Thoracic aorta (tissue), 2 donors: Measurements from ENCODE around the gene PLAU. TPM values are rescaled to one million over a fixed set of nuclear protein-coding genes. Genes with fewer than 3 reads are reported as not detected.

Source experiments
- ATAC-seq: fragments of 150-250 bp; one replicate; pipeline ENCODE4 v1.8.0; 2017; ENCODE audit warnings: low read depth; ENCODE audit not compliant: insufficient number of reproducible peaks, low FRiP score
- DNase-seq: peaks from one replicate; pipeline ENCODE4 v3.0.0-alpha.2; 2020; ENCODE audit warnings: low spot score
- H3K27ac ChIP-seq, 2 donors: fragments of 200-600 bp; sonication (generic); 1 replicate in 1 of 2; 2 replicates in 1 of 2; pipeline ENCODE4 v1.5.1; 2016; ENCODE audit warnings: mild to moderate bottlenecking in 2 of 2, moderate library complexity in 2 of 2
- H3K27me3 ChIP-seq: fragments of 200-600 bp; sonication (generic); replicated peaks from 2 replicates; pipeline ENCODE4 v1.6.0; 2016; ENCODE audit warnings: mild to moderate bottlenecking; ENCODE audit not compliant: insufficient read depth
- H3K36me3 ChIP-seq: fragments of 200-600 bp; sonication (generic); one replicate; pipeline ENCODE4 v1.5.1; 2016
- H3K4me1 ChIP-seq, 2 donors: fragments of 200-600 bp; sonication (generic); 1 replicate in 1 of 2; 2 replicates in 1 of 2; pipeline versions ENCODE4 v1.5.1 to v1.6.0; 2016; ENCODE audit warnings: low read depth in 2 of 2, mild to moderate bottlenecking in 1 of 2; ENCODE audit not compliant: control insufficient read depth in 1 of 2
- H3K4me3 ChIP-seq: fragments of 200-600 bp; sonication (generic); 2 replicates; pipeline ENCODE4 v1.5.1; 2016; ENCODE audit warnings: mild to moderate bottlenecking
- H3K9me3 ChIP-seq: fragments of 200-600 bp; sonication (generic); 2 replicates; pipeline ENCODE4 v1.5.1; 2016
- total RNA-seq, 2 donors: library from RNA; depleted of rRNA; stranded (reverse); fragments of >200 nt; gene quantifications; one replicate each; pipeline versions ENCODE4 v1.1.0 to v1.2.3, GENCODE V29; 2016
- TF ChIP-seq, protein P1 (sequence below): fragments of 200-600 bp; sonication (generic); IDR thresholded peaks from one replicate; pipeline ENCODE4 v1.5.1; 2019; ENCODE audit warnings: antibody characterized with exemption

The PLAU gene
- total RNA-seq, 2 donors from 2014 or later, result 8.1 to 100 TPM

DNA sequence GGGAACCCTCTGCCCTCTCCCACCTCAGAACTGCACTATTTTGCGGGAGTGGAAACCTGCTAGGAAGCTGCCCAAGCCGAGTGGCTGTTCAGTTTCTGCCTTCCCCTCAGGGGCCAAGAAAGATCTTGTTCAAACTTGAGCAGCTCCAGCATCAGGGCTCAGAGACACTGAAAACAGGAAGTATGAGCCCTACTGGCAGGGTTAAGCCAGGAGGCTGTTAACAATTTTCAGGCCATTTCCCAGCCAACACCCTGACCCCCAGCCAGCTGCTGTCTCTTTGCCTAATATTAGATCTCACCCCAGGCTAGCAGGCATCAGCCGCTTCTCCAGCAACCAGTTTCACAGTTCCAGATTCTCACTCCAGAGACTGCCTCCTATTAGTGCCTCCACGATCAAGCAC, 9.2 kb downstream of the PLAU start:
- no peak for DNase-seq
- ATAC-seq, result no peak
- Histone ChIP-seq H3K9me3 (no peaks in the 10 kb centered on the region), H3K27ac (peak overlapping the region in 1 of 2 donors; percentile 24), H3K4me1 (peaks cover 0 to 9% of the 10 kb centered on the region in 2 donors), H3K36me3 (no peaks in the 10 kb centered on the region), H3K27me3 (no peaks in the 10 kb centered on the region), H3K4me3 (no peak overlapping the region)
- TF ChIP-seq, protein P1, sequence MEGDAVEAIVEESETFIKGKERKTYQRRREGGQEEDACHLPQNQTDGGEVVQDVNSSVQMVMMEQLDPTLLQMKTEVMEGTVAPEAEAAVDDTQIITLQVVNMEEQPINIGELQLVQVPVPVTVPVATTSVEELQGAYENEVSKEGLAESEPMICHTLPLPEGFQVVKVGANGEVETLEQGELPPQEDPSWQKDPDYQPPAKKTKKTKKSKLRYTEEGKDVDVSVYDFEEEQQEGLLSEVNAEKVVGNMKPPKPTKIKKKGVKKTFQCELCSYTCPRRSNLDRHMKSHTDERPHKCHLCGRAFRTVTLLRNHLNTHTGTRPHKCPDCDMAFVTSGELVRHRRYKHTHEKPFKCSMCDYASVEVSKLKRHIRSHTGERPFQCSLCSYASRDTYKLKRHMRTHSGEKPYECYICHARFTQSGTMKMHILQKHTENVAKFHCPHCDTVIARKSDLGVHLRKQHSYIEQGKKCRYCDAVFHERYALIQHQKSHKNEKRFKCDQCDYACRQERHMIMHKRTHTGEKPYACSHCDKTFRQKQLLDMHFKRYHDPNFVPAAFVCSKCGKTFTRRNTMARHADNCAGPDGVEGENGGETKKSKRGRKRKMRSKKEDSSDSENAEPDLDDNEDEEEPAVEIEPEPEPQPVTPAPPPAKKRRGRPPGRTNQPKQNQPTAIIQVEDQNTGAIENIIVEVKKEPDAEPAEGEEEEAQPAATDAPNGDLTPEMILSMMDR, result no peak

DNA sequence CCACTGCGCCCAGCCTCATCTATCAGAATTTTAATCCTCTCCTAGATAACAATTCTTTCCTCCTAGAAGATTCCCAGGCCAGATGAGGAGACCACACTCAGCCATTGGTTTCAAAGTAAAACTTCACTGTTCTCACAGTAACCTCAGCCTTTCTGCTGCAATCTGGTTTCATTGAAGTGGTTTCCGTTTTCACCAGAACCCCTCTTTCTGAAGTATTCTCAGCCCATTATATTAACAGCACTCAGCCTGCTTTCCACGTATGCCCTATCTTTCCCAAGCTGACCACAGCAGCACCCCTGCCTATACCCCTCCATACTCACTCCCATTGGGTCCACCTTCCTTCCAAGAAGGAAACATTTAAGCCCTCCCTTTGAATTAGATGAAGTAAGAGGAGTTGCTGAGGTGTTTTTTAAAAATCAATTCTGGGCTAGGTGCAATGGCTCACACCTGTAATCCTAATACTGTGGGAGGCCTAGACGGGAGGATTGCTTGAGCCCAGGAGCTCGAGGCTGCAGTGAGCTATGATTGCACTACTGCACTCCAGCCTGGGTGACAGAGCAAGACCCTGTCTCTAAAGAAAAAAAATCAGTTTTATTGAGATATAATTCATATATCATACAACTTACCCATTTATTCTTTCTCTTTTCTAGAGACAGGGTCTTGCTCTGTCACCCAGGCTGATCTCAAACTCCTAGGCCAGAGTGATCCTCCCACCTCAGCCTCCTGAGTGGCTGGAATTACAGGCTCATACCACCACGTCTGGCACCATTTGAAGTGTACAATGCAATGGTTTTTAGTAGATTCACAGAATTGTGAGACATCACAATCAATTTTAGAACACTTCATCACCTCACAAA, 11.3 kb downstream of the PLAU start:
- no peaks in the 10 kb centered on the region for H3K36me3 ChIP-seq
- DNase-seq, result no peak
- peaks cover 0 to 9% of the 10 kb centered on the region in 2 donors for H3K4me1 ChIP-seq
- H3K9me3 ChIP-seq, result no peaks in the 10 kb centered on the region
- TF ChIP-seq, protein P1, result no peak
- no peaks in the 10 kb centered on the region for H3K27me3 ChIP-seq
- H3K27ac ChIP-seq, result no peak overlapping the region
- ATAC-seq, result no peak
- no peak overlapping the region for H3K4me3 ChIP-seq

DNA sequence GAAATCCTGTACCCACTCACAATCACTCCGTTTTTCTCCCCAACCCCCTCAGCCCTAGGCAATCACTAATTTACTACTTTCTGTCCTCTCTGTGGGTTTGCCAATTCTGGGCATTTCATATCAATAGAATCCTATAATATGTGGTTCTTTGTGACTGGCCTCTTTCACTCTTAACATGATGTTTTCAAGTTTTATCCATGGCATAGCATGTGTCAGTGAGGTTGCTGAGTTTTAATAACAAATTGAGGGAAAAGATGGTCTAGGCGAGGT, 11.9 kb downstream of the PLAU start:
- DNase-seq, result no peak
- Histone ChIP-seq H3K27ac (no peak overlapping the region), H3K4me3 (no peak overlapping the region), H3K27me3 (no peaks in the 10 kb centered on the region), H3K36me3 (no peaks in the 10 kb centered on the region), H3K4me1 (peaks cover 0 to 9% of the 10 kb centered on the region in 2 donors), H3K9me3 (no peaks in the 10 kb centered on the region)
- TF ChIP-seq, protein P1, result no peak
- ATAC-seq, result no peak

DNA sequence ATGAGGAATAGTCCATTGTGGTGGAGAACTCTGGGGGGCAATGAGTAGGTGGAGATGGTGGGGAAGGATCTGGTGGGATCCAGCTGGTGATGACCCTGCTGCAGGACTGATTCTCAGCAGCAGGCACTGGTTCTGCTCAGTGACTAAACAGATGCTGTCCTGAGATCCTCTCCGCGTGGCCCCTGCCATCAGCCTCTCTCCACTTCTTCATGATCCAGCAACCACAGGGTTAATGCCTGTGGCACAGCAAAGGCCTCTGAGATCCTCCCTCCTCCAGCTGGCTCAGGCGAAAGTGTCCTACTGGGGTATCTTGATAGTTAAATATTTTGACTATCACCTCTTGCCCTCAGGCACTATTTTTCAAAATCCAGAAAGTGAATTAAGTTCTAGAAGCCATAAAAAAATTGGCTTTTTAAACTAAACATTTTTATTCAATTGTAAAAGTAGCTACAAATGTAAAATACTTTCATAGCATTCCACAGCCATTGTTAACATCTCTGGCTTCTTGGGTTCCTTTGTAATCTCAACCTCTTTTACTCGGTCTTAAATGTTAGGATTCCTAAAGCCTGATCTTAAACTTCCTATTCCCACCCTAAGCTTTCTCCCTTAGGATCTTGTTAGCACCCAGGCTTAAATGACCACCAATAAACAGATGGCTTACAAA, 13.1 kb downstream of the PLAU start:
- no peak overlapping the region for H3K27ac ChIP-seq
- no peaks in the 10 kb centered on the region for H3K9me3 ChIP-seq
- no peak for DNase-seq
- H3K4me1 ChIP-seq, result peaks cover 0 to 9% of the 10 kb centered on the region in 2 donors
- no peaks in the 10 kb centered on the region for H3K27me3 ChIP-seq
- no peak overlapping the region for H3K4me3 ChIP-seq
- ATAC-seq, result no peak
- H3K36me3 ChIP-seq, result no peaks in the 10 kb centered on the region
- TF ChIP-seq, protein P1, result no peak

DNA sequence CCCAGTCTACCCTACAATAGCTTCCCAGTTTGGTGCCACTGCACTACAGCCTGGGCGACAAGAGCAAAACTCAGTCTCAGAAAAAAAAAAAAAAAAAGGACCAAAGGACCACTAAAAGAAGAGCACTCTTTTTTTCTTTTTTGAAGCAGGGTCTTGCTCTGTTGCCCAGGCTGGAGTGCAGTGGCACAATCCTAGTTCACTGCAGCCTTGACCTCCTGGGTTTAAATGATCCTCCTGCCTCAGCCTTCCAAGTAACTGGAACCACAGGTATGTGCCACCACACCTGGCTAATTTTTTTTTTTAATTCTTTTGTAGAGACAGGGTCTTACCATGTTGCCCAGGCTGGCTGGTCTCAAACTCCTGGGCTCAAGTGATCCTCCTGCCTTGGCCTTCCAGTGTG, 14.0 kb downstream of the PLAU start:
- Histone ChIP-seq H3K27me3 (no peaks in the 10 kb centered on the region), H3K27ac (no peak overlapping the region), H3K36me3 (no peaks in the 10 kb centered on the region), H3K4me1 (peaks cover 0 to 5% of the 10 kb centered on the region in 2 donors), H3K9me3 (no peaks in the 10 kb centered on the region), H3K4me3 (no peak overlapping the region)
- TF ChIP-seq, protein P1, result no peak
- DNase-seq, result no peak
- no peak for ATAC-seq
